Breast epithelium (tissue), 3 donors: ENCODE data around the gene CSF2RB.

Experiments
- CTCF ChIP-seq, 3 donors: fragments of 450-650 bp; IDR thresholded peaks; one replicate each; pipeline ENCODE4 v1.5.1; 2016 to 2017; ENCODE audit warnings: antibody characterized with exemption in 3 of 3, mild to moderate bottlenecking in 3 of 3, moderate library complexity in 3 of 3
- POLR2A ChIP-seq: fragments of 450-650 bp; IDR thresholded peaks from one replicate; pipeline ENCODE4 v1.6.1; 2016; ENCODE audit warnings: antibody characterized with exemption, mild to moderate bottlenecking, moderate library complexity

- no peak for TF ChIP-seq CTCF (IDR thresholded peaks at IDR 0.05)
- TF ChIP-seq POLR2A, result no peak
Measured at GRCh38 chr22:36910461-36910860, 3.0 kb upstream of the CSF2RB start.
